BE2C (cell line): ENCODE results near the gene PEPD.

Experiments used
- DNase-seq: peaks from one replicate; pipeline ENCODE4 v3.0.0-alpha.2; 2020
- H3K27me3 ChIP-seq: fragments of 250-450 bp; sonication (Bioruptor Pico); 2 replicates; pipeline ENCODE4 v1.5.1; 2020; ENCODE audit warnings: mild to moderate bottlenecking
- H3K36me3 ChIP-seq: fragments of 250-450 bp; sonication (Bioruptor Pico); 2 replicates; pipeline ENCODE4 v1.5.1; 2020; ENCODE audit warnings: mild to moderate bottlenecking
- H3K4me1 ChIP-seq: fragments of 250-450 bp; sonication (Bioruptor Pico); 2 replicates; pipeline ENCODE4 v1.5.1; 2020
- H3K4me3 ChIP-seq: 2 replicates; pipeline ENCODE4 v1.5.1; 2011; ENCODE audit warnings: low read depth, low read length
- H3K9me3 ChIP-seq: fragments of 250-450 bp; sonication (Bioruptor Pico); 2 replicates; pipeline ENCODE4 v1.5.1; 2020
- TF ChIP-seq, protein P1 (sequence below): IDR thresholded peaks from 2 replicates; pipeline ENCODE4 v1.5.1; 2012; ENCODE audit warnings: mild to moderate bottlenecking, low read depth, low read length

The PEPD gene

DNA sequence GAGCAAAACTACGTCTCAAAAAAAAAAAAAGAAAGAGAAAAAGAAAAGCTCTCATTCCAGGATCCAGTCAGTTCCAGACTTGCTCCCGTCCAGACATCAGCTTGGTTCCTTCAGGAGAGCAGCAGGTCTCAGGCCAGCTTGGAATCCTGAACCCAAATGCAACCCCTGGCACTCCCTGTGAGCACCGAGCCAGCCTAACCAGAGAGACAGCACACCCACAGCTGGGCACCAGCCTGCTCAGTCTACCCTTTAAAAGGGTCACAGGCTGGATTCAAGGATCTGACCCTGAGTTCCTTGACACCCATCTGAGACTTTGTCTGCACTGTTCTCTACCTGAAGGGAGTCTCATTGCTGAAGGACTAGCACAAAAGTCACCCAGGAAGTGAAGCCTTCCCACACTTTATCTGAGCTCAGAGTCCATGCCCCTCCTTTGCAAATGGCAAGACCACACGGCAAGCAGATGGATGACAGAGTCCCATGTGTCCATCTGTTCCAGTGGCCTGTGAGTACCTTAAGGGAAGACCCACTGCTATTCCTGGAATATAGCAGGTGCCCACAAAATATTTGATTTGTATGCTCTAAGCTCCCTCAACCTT is 1.4 kb downstream of the PEPD start:
- no peak for DNase-seq
- TF ChIP-seq, protein P1, sequence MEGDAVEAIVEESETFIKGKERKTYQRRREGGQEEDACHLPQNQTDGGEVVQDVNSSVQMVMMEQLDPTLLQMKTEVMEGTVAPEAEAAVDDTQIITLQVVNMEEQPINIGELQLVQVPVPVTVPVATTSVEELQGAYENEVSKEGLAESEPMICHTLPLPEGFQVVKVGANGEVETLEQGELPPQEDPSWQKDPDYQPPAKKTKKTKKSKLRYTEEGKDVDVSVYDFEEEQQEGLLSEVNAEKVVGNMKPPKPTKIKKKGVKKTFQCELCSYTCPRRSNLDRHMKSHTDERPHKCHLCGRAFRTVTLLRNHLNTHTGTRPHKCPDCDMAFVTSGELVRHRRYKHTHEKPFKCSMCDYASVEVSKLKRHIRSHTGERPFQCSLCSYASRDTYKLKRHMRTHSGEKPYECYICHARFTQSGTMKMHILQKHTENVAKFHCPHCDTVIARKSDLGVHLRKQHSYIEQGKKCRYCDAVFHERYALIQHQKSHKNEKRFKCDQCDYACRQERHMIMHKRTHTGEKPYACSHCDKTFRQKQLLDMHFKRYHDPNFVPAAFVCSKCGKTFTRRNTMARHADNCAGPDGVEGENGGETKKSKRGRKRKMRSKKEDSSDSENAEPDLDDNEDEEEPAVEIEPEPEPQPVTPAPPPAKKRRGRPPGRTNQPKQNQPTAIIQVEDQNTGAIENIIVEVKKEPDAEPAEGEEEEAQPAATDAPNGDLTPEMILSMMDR: no peak
- H3K4me1 ChIP-seq: peaks cover 9% of the 10 kb centered on the region; the same call in 1 of the 2 replicates
- H3K27me3 ChIP-seq: no peaks in the 10 kb centered on the region
- H3K36me3 ChIP-seq: no peaks in the 10 kb centered on the region
- no peaks in the 10 kb centered on the region for H3K9me3 ChIP-seq
- 0 out of 2 replicates have a peak overlapping the region, but pooled peaks have one; percentile 78 for H3K4me3 ChIP-seq

DNA sequence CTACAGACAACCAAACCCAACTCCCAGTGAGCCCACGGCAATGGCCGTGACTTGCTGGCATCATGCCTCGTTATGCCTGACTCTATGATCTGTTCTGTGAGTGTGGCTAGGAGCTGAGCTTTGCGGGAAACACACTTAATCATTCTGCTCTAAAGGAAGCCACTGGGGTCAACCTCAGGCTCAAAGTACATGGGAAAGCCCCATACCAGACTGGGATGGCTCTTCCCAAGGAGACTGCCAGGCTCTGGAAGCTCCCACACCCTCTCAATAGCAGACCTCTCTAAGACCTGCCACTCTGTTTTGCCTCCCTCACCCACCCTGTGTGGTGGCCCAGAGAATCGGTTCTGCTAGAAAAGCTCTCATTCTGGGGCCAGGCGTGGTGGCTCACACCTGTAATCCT is 2.2 kb downstream of the PEPD start:
- peaks cover 9% of the 10 kb centered on the region; the same call in 1 of the 2 replicates for H3K4me1 ChIP-seq
- TF ChIP-seq, protein P1: no peak
- H3K4me3 ChIP-seq: no peak overlapping the region
- no peaks in the 10 kb centered on the region for H3K36me3 ChIP-seq
- no peak for DNase-seq
- no peaks in the 10 kb centered on the region for H3K9me3 ChIP-seq
- H3K27me3 ChIP-seq: no peaks in the 10 kb centered on the region

DNA sequence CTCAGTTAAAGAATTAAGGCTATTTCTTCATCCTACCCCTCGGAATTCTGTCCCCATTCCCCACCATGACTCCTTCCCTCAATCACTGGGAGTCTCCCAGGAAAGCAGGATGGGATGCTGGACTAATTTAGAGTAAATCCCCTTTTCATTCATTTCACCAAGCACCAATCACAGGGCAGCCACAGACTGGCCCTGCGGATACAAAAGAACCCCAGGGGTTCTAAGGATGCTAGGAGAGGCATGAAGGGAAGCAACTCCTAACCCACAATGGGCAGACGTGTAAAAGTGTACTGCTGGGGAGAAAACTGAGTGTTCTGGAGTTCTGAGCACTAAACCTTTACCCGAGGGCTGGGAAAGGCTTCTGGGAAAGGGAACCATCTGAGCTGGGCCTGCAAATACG is 3.0 kb downstream of the PEPD start:
- Histone ChIP-seq H3K36me3 (no peaks in the 10 kb centered on the region), H3K9me3 (no peaks in the 10 kb centered on the region), H3K4me1 (peaks cover 9% of the 10 kb centered on the region; the same call in 1 of the 2 replicates), H3K4me3 (no peak overlapping the region), H3K27me3 (no peaks in the 10 kb centered on the region)
- no peak for DNase-seq
- TF ChIP-seq, protein P1: no peak

DNA sequence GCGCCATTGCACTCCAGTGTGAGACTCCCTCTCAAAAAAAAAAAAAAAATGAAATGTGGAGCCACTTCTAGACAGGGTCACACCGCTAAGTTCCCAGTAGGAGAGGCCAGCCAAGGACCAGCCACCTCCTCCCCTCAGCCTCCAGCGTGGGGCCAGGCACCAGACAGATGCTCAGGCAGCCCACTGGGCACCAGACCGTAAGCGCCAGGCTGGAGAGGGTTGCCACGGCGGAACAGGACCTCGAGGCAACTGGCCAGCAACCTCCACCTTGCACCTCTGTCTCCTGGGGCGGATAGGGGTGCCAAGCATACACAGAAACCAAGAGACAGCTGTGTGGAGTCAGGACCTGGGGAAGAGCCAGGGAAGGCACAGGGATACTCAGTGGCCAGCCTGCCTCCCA is 3.7 kb downstream of the PEPD start:
- Histone ChIP-seq H3K36me3 (no peaks in the 10 kb centered on the region), H3K27me3 (no peaks in the 10 kb centered on the region), H3K4me1 (peaks cover 9% of the 10 kb centered on the region; the same call in 1 of the 2 replicates), H3K9me3 (no peaks in the 10 kb centered on the region), H3K4me3 (no peak overlapping the region)
- TF ChIP-seq, protein P1: no peak
- DNase-seq: no peak

DNA sequence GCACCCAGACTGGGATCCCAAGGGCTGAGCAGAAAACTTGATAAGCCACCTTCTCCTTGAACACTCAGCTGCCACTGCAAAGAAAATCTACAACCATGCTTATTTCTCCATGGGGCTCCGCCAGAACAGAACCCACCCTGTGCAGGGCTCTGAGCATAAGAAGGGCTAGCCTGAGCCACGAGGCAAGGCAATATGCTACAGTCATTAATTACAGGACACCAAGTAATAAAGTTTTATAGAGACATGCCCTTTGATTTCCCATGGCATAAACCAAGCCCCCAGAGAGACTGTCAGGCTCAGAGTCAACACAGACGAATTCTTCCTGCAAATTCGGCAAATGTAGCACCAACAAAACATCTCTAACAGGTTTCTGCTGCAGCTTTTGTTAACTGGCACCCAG is 5.7 kb downstream of the PEPD start:
- Histone ChIP-seq H3K4me3 (no peak overlapping the region), H3K4me1 (peaks cover 8% of the 10 kb centered on the region; the same call in 1 of the 2 replicates), H3K27me3 (no peaks in the 10 kb centered on the region), H3K36me3 (no peaks in the 10 kb centered on the region; the same call in 1 of the 2 replicates), H3K9me3 (no peaks in the 10 kb centered on the region)
- TF ChIP-seq, protein P1: no peak
- DNase-seq: no peak

DNA sequence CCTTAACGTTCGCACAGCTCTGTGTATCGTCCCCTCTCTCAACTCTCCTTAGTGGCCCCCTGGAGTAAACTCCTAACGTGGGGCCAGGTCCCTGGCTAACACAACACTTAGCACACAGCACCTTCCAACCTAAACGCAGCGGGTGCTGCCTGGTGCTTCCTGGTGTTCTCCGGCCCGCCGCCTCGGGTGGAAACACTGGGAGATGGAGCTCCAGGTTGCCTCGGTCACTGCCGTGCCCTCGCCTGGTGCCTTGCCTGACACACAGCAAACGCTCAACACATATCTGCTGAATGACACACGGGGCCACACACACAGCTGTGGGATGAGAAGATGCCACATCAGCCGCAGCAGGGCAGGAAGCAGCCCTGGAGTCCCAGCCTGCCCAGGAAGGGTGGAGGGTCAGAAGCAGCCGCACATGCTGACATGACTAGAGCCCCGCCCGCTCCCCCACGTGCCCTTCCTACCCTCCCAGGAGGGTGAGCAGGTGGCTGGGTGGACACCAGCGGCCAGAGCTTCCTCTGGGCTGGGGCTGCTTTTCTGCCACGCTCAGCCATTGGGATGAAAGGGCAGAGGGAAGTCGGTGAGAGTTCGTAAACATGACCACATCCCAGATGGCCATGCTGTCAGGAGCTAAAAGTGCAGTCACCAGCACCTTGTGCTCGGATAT is 6.6 kb downstream of the PEPD start:
- Histone ChIP-seq H3K4me1 (no peaks in the 10 kb centered on the region), H3K9me3 (no peaks in the 10 kb centered on the region), H3K36me3 (no peaks in the 10 kb centered on the region; the same call in 1 of the 2 replicates), H3K27me3 (no peaks in the 10 kb centered on the region), H3K4me3 (no peak overlapping the region)
- TF ChIP-seq, protein P1: no peak
- DNase-seq: no peak
